ENCODE measurements around the gene TRAPPC14.

DNA sequence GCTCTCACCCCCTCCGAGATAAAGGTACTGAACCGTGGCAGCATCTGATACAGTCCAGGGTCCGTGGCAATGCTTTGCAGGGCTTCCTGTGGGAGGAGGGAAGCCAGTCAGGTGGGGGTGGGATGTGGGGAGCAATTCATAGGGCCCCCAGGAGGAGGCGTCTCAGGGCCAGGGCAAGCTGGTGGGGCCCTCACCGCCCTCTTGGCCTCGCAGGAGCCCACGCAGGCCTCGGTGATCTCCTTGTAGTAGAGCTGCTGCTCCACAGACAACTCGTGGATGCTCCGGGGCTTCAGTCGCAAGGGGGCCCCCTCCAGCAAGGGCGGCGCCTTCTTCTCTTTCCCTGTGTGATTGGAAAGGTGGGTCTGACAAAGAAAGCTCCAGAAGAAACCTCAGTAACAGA is 46.6 kb downstream of the TRAPPC14 start:
- TF ChIP-seq, protein P1, sequence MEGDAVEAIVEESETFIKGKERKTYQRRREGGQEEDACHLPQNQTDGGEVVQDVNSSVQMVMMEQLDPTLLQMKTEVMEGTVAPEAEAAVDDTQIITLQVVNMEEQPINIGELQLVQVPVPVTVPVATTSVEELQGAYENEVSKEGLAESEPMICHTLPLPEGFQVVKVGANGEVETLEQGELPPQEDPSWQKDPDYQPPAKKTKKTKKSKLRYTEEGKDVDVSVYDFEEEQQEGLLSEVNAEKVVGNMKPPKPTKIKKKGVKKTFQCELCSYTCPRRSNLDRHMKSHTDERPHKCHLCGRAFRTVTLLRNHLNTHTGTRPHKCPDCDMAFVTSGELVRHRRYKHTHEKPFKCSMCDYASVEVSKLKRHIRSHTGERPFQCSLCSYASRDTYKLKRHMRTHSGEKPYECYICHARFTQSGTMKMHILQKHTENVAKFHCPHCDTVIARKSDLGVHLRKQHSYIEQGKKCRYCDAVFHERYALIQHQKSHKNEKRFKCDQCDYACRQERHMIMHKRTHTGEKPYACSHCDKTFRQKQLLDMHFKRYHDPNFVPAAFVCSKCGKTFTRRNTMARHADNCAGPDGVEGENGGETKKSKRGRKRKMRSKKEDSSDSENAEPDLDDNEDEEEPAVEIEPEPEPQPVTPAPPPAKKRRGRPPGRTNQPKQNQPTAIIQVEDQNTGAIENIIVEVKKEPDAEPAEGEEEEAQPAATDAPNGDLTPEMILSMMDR (IDR thresholded peaks at IDR 0.05; ENCODE audit: insufficient read depth, low read length, poor library complexity, severe bottlenecking), result no peak
- TF ChIP-seq EZH2phosphoT487 (conservative IDR thresholded peaks at IDR 0.05; ENCODE audit: low read length), result no peak

All from SU-DHL-6 (cell line).